Panc1 (cell line): ENCODE measurements around the gene BACH2. TPM values are rescaled to one million over a fixed set of nuclear protein-coding genes. Genes with fewer than 3 reads are reported as not detected.

ENCODE experiments used
- ATAC-seq: fragments of 200-7000 bp; cut with Tn5 transposase; 2 replicates; pipeline ENCODE4 v1.9.1; 2020; ENCODE audit warnings: mild to moderate bottlenecking, moderate library complexity
- BruUV-seq: library from RNA; stranded (reverse); fragments of 400-500 nt; replicated peaks from 2 replicates; lab custom pipeline; 2021; lab: Mats Ljungman, UMichigan
- CTCF ChIA-PET: fragments of 300-600 bp; sonication (Branson Sonifier 250); formaldehyde crosslinking; loops from one replicate; lab custom pipeline; 2022; ENCODE audit warnings: antibody characterized with exemption; lab: Charles Lee
- POLR2A ChIA-PET: fragments of 300-600 bp; sonication (Branson Sonifier 250); formaldehyde crosslinking; loops from one replicate; lab custom pipeline; 2022; ENCODE audit warnings: antibody characterized with exemption; lab: Charles Lee
- DNase-seq: peaks from one replicate; pipeline ENCODE4 v3.0.0-alpha.2; 2010; ENCODE audit warnings: low read depth, low spot score
- H3K27ac ChIP-seq: 2 replicates; pipeline ENCODE4 v1.5.1; 2011; ENCODE audit warnings: mild to moderate bottlenecking, low read length, inconsistent platforms
- H3K27me3 ChIP-seq: fragments of 200-500 bp; sonication (Bioruptor generic); 2 replicates; pipeline ENCODE4 v1.6.0; 2014; ENCODE audit warnings: low read length, inconsistent platforms; ENCODE audit not compliant: control insufficient read depth, insufficient read depth
- H3K36me3 ChIP-seq: fragments of 200-500 bp; sonication (Bioruptor generic); 2 replicates; pipeline ENCODE4 v1.5.1; 2014; ENCODE audit warnings: inconsistent platforms, mild to moderate bottlenecking, low read length, moderate library complexity; ENCODE audit not compliant: control insufficient read depth, insufficient read depth
- H3K4me1 ChIP-seq: 2 replicates; pipeline ENCODE4 v1.5.1; 2011; ENCODE audit warnings: inconsistent platforms, mild to moderate bottlenecking, low read length, moderate library complexity; ENCODE audit not compliant: control insufficient read depth, insufficient read depth
- H3K4me3 ChIP-seq, 2 experiments: 2 replicates each; pipeline ENCODE4 v1.5.1; 2011 to 2012; ENCODE audit warnings: low read depth in 2 of 2, low read length in 2 of 2, mild to moderate bottlenecking in 2 of 2, inconsistent platforms in 1 of 2, moderate library complexity in 1 of 2
- H3K9me3 ChIP-seq: fragments of 200-500 bp; sonication (Bioruptor generic); 2 replicates; pipeline ENCODE4 v1.5.1; 2014; ENCODE audit warnings: low read depth, mild to moderate bottlenecking, inconsistent platforms, low read length, moderate library complexity; ENCODE audit not compliant: control insufficient read depth, insufficient read depth
- POLR2AphosphoS5 ChIP-seq: IDR thresholded peaks from 2 replicates; pipeline ENCODE4 v1.6.1; 2012; ENCODE audit warnings: mild to moderate bottlenecking, low read depth, low read length, moderate library complexity
- SIN3A ChIP-seq: IDR thresholded peaks from 2 replicates; pipeline ENCODE4 v1.6.1; 2012; ENCODE audit warnings: low read depth, mild to moderate bottlenecking, low read length, moderate library complexity, borderline replicate concordance; ENCODE audit not compliant: insufficient read depth
- TCF7L2 ChIP-seq: IDR thresholded peaks from 2 replicates; pipeline ENCODE4 v1.6.1; 2011; ENCODE audit warnings: mild to moderate bottlenecking, low read depth, low read length, inconsistent platforms
- in situ Hi-C: cut with HindIII; loops from 2 replicates; pipeline ENCODE4 v1.10.0; 2016; ENCODE audit warnings: low sequenced_read_pairs, low pct_unique_long_range_greater_than_20kb
- intact Hi-C: fragments of 100-400 bp; cut with micrococcal nuclease; formaldehyde crosslinking; loops from one replicate; pipeline ENCODE4 v1.10.0; 2022; ENCODE audit not compliant: unreplicated experiment
- total RNA-seq: library from RNA; stranded (reverse); gene quantifications from one replicate; pipeline ENCODE4 v1.2.1, GENCODE V29; 2021; ENCODE audit not compliant: unreplicated experiment
- TF ChIP-seq, protein P1 (sequence below), 2 experiments: IDR thresholded peaks; 2 replicates each; pipeline ENCODE4 v1.6.1; 2011 to 2012; ENCODE audit warnings: low read depth in 2 of 2, control low read depth in 1 of 2, low read length in 1 of 2, mild to moderate bottlenecking in 1 of 2, moderate library complexity in 1 of 2; ENCODE audit not compliant: insufficient read depth in 1 of 2
- TF ChIP-seq, protein P2 (sequence below): fragments of 450-650 bp; IDR thresholded peaks from 2 replicates; pipeline ENCODE4 v1.5.1; 2017; ENCODE audit warnings: mild to moderate bottlenecking

BACH2 gene
- total RNA-seq, 1 experiment from 2014 or later, result 1.6 TPM

DNA sequence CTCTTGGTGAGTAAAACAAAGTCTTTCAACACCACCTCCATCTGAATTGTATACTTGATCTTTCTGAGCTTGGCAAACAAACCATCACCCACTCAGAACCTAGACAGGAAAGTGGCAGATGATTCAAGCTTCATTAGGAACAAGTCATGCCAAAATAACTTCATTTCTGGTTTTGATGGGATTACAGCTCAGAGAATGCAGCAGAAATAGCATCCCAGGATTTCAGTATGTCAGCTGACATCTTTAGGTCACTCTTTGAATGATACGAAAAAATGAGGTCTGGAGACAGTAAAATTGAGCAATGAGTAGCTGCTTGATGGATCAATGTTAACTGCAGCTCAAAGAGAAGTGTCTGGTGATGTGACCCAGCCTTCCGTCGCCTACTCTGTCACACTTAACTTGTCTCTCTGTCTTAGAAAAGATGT is 310.0 kb downstream of the BACH2 start:
- ChIA-PET CTCF (no interaction called here), POLR2A (no interaction called here)
- Histone ChIP-seq H3K27ac (no peak overlapping the region), H3K36me3 (no peaks in the 10 kb centered on the region), H3K4me3 (no peak overlapping the region), H3K27me3 (peaks cover 2% of the 10 kb centered on the region; the same call in 1 of the 2 replicates), H3K9me3 (no peaks in the 10 kb centered on the region), H3K4me1 (no peaks in the 10 kb centered on the region)
- ATAC-seq (no peak), DNase-seq (no peak)
- TF ChIP-seq TCF7L2, result no peak
- no peak for TF ChIP-seq POLR2AphosphoS5
- TF ChIP-seq, protein P1, sequence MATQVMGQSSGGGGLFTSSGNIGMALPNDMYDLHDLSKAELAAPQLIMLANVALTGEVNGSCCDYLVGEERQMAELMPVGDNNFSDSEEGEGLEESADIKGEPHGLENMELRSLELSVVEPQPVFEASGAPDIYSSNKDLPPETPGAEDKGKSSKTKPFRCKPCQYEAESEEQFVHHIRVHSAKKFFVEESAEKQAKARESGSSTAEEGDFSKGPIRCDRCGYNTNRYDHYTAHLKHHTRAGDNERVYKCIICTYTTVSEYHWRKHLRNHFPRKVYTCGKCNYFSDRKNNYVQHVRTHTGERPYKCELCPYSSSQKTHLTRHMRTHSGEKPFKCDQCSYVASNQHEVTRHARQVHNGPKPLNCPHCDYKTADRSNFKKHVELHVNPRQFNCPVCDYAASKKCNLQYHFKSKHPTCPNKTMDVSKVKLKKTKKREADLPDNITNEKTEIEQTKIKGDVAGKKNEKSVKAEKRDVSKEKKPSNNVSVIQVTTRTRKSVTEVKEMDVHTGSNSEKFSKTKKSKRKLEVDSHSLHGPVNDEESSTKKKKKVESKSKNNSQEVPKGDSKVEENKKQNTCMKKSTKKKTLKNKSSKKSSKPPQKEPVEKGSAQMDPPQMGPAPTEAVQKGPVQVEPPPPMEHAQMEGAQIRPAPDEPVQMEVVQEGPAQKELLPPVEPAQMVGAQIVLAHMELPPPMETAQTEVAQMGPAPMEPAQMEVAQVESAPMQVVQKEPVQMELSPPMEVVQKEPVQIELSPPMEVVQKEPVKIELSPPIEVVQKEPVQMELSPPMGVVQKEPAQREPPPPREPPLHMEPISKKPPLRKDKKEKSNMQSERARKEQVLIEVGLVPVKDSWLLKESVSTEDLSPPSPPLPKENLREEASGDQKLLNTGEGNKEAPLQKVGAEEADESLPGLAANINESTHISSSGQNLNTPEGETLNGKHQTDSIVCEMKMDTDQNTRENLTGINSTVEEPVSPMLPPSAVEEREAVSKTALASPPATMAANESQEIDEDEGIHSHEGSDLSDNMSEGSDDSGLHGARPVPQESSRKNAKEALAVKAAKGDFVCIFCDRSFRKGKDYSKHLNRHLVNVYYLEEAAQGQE (IDR thresholded peaks at IDR 0.05; ENCODE audit: insufficient read depth in 1 of 2, low read depth in 2 of 2, low read length in 1 of 2), result no peak
- no peak for TF ChIP-seq SIN3A
- TF ChIP-seq, protein P2, sequence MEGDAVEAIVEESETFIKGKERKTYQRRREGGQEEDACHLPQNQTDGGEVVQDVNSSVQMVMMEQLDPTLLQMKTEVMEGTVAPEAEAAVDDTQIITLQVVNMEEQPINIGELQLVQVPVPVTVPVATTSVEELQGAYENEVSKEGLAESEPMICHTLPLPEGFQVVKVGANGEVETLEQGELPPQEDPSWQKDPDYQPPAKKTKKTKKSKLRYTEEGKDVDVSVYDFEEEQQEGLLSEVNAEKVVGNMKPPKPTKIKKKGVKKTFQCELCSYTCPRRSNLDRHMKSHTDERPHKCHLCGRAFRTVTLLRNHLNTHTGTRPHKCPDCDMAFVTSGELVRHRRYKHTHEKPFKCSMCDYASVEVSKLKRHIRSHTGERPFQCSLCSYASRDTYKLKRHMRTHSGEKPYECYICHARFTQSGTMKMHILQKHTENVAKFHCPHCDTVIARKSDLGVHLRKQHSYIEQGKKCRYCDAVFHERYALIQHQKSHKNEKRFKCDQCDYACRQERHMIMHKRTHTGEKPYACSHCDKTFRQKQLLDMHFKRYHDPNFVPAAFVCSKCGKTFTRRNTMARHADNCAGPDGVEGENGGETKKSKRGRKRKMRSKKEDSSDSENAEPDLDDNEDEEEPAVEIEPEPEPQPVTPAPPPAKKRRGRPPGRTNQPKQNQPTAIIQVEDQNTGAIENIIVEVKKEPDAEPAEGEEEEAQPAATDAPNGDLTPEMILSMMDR, result no peak
- in situ Hi-C loops (no loop called here), intact Hi-C loops (no loop called here)
- BruUV-seq, result no TSS peak

DNA sequence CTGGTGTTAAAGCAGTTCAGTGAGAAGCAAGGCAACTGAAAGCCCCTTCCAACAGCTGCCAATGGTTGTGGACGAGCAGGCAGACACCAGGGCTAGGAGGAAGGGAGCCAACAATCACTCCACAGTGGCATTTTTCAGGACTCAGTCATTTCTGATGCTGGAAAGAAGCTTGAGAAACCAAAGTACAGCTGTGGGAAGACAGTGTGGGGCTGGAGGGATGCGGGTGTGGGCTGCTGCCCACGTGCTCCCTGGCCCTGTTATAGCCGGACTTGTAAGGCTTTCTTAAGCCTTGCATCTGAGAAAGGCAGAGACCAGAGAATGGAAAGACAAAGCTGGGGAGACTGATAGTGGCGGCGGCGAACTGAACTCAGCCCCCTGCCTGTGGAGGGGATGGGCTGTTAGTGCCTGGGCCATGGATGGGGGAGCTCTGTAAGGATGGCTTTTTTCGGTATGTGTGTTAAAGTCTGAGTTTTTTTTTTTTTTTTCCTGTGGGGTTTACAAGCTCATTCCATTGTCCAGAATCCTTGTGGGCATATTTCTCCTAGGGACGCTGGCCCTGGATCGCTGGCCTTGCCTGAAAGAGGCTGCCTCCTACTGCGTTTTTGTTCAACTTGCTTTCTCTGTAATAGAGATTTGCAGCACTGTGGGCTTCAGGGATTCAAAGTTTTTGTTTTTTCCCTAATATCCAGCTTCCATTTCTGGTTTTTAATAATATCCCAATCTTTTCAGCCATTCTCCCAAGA is 310.7 kb downstream of the BACH2 start:
- in situ Hi-C loops, result no loop called here
- no peak for ATAC-seq
- Histone ChIP-seq H3K9me3 (no peaks in the 10 kb centered on the region), H3K4me3 (no peak overlapping the region), H3K27ac (no peak overlapping the region), H3K27me3 (peaks cover 2% of the 10 kb centered on the region; the same call in 1 of the 2 replicates), H3K36me3 (no peaks in the 10 kb centered on the region), H3K4me1 (no peaks in the 10 kb centered on the region)
- POLR2A ChIA-PET, result no interaction called here
- no TSS peak for BruUV-seq
- no peak for DNase-seq
- CTCF ChIA-PET, result no interaction called here
- intact Hi-C loops, result no loop called here
- no peak for TF ChIP-seq POLR2AphosphoS5
- no peak for TF ChIP-seq TCF7L2
- TF ChIP-seq, protein P1 (IDR thresholded peaks at IDR 0.05; ENCODE audit: insufficient read depth in 1 of 2, low read depth in 2 of 2, low read length in 1 of 2), result no peak
- TF ChIP-seq, protein P2, result no peak
- TF ChIP-seq SIN3A, result no peak
